A673 (cell line): ENCODE data around the gene C10orf90.
"Not testable (repeated sequence)": the region's sequence is repeated elsewhere in the genome, so short reads cannot be mapped to it uniquely, and the experiment has no call there.

Experiments
- CTCF ChIP-seq: fragments of 300-800, 200-600 bp; sonication (generic); conservative IDR thresholded peaks from 2 replicates; pipeline ENCODE4 v1.5.1; 2017; ENCODE audit warnings: low read depth, mild to moderate bottlenecking, antibody characterized with exemption, low read length, moderate library complexity, mixed read lengths
- EZH2 ChIP-seq: fragments of 200-600 bp; sonication (generic); IDR thresholded peaks from 2 replicates; pipeline ENCODE4 v1.6.1; 2017; ENCODE audit warnings: borderline replicate concordance, low read depth, mild to moderate bottlenecking, mixed read lengths, antibody characterized with exemption, low read length; ENCODE audit not compliant: poor library complexity, severe bottlenecking

- TF ChIP-seq CTCF, EZH2: not testable (repeated sequence)
Measured at GRCh38 chr10:126550586-126550985, 119.9 kb downstream of the C10orf90 start.
